Neural progenitor cell (in vitro differentiated cells): ENCODE results near the gene LCE1E. TPM values are rescaled to one million over a fixed set of nuclear protein-coding genes. Genes with fewer than 3 reads are reported as not detected.

Source experiments
- DNase-seq: peaks from one replicate; pipeline ENCODE4 v3.0.0-alpha.2; 2016; ENCODE audit warnings: low spot score
- H2AFZ ChIP-seq: fragments of 200-600 bp; sonication (generic); replicated peaks from 2 replicates; pipeline ENCODE4 v1.6.1; 2016; ENCODE audit warnings: antibody characterized with exemption
- H3F3A ChIP-seq: fragments of 200-600 bp; sonication (generic); 2 replicates; pipeline ENCODE4 v1.6.1; 2016; ENCODE audit warnings: antibody characterized with exemption, low read depth
- H3K27ac ChIP-seq: fragments of 200-600 bp; sonication (generic); 2 replicates; pipeline ENCODE4 v1.5.1; 2016; ENCODE audit warnings: mild to moderate bottlenecking
- H3K27me3 ChIP-seq: fragments of 200-600 bp; sonication (generic); 2 replicates; pipeline ENCODE4 v1.6.1; 2016; ENCODE audit warnings: mild to moderate bottlenecking, moderate library complexity
- H3K36me3 ChIP-seq: fragments of 200-600 bp; sonication (generic); 2 replicates; pipeline ENCODE4 v1.5.1; 2016
- H3K4me1 ChIP-seq: fragments of 200-600 bp; sonication (generic); 2 replicates; pipeline ENCODE4 v1.6.1; 2016; ENCODE audit warnings: mixed run types
- H3K4me2 ChIP-seq: fragments of 200-600 bp; sonication (generic); 2 replicates; pipeline ENCODE4 v1.6.1; 2016
- H3K4me3 ChIP-seq: fragments of 200-600 bp; sonication (generic); 2 replicates; pipeline ENCODE4 v1.5.1; 2016
- H3K79me2 ChIP-seq: fragments of 200-600 bp; sonication (generic); 2 replicates; pipeline ENCODE4 v1.6.1; 2016; ENCODE audit warnings: low read depth
- H3K9ac ChIP-seq: fragments of 200-600 bp; sonication (generic); 2 replicates; pipeline ENCODE4 v1.6.1; 2016
- H3K9me3 ChIP-seq: fragments of 200-600 bp; sonication (generic); 2 replicates; pipeline ENCODE4 v1.5.1; 2016; ENCODE audit warnings: low read depth
- H4K20me1 ChIP-seq: fragments of 200-600 bp; sonication (generic); 2 replicates; pipeline ENCODE4 v1.6.1; 2016; ENCODE audit warnings: low read depth
- H3K27ac Mint-ChIP-seq: 3 replicates; pipeline ENCODE4 v1.8.0; 2021; ENCODE audit warnings: mixed read lengths
- H3K27me3 Mint-ChIP-seq: 2 replicates; pipeline ENCODE4 v1.8.0; 2022; ENCODE audit warnings: low read depth, mild to moderate bottlenecking, inconsistent platforms, moderate library complexity, mixed read lengths; ENCODE audit not compliant: insufficient read depth
- H3K36me3 Mint-ChIP-seq: 3 replicates; pipeline ENCODE4 v1.8.0; 2021; ENCODE audit warnings: mixed read lengths
- H3K4me1 Mint-ChIP-seq: 3 replicates; pipeline ENCODE4 v1.8.0; 2021; ENCODE audit warnings: mixed read lengths
- H3K4me3 Mint-ChIP-seq: 3 replicates; pipeline ENCODE4 v1.8.0; 2021; ENCODE audit warnings: mild to moderate bottlenecking, moderate library complexity, mixed read lengths
- H3K9me3 Mint-ChIP-seq: 3 replicates; pipeline ENCODE4 v1.8.0; 2020; ENCODE audit warnings: mixed read lengths
- CTCF ChIP-seq: fragments of 200-600 bp; sonication (generic); IDR thresholded peaks from 2 replicates; pipeline ENCODE4 v1.5.1; 2017; ENCODE audit warnings: antibody characterized with exemption, mild to moderate bottlenecking
- EZH2 ChIP-seq: fragments of 200-600 bp; sonication (generic); IDR thresholded peaks from 2 replicates; pipeline ENCODE4 v1.6.1; 2017; ENCODE audit warnings: antibody characterized with exemption, mild to moderate bottlenecking, moderate library complexity
- EZH2phosphoT487 ChIP-seq: fragments of 200-600 bp; sonication (generic); IDR thresholded peaks from 2 replicates; pipeline ENCODE4 v1.6.1; 2017; ENCODE audit warnings: antibody characterized with exemption
- total RNA-seq: library from RNA; depleted of rRNA; stranded (reverse); fragments of >200 nt; gene quantifications from 2 replicates; pipeline ENCODE4 v1.2.3, GENCODE V29; 2015; ENCODE audit warnings: low replicate concordance

LCE1E gene
- total RNA-seq, 1 donor from 2014 or later: not detected

DNA sequence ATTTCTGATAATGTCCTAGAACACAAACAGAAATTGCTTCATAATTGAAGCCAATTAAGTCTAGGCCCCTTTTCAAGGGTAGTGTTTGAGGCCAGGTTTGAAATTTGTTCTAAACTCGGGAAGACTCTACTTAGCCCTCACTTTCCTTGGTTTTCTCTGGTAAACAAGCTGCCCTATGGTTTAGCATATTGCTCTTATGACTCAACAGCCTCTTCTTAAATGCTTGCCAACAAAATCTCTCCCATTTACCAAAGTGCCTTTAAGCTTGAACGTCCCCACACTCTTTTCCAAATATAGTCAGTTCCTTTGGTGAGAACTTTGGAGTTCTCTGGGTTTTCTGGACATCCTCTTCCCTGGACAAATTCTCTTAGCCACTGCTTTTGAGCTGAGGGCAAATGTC is 50.8 kb downstream of the LCE1E start:
- no peak overlapping the region for H3K4me3 ChIP-seq
- no peaks in the 10 kb centered on the region for H3K9me3 ChIP-seq
- TF ChIP-seq EZH2 (no peak), EZH2phosphoT487 (no peak), CTCF (no peak)
- no peak overlapping the region for H3K4me3 Mint-ChIP-seq
- no peak overlapping the region for H3K27ac ChIP-seq
- H3K4me2 ChIP-seq: no peak overlapping the region
- no peak overlapping the region for H2AFZ ChIP-seq
- H3F3A ChIP-seq: no peaks in the 10 kb centered on the region
- H4K20me1 ChIP-seq: no peaks in the 10 kb centered on the region
- no peaks in the 10 kb centered on the region for H3K27me3 ChIP-seq
- peaks cover 6% of the 10 kb centered on the region for H3K9me3 Mint-ChIP-seq
- no peak overlapping the region for H3K27ac Mint-ChIP-seq
- no peaks in the 10 kb centered on the region for H3K36me3 Mint-ChIP-seq
- H3K4me1 ChIP-seq: no peaks in the 10 kb centered on the region
- H3K27me3 Mint-ChIP-seq: no peaks in the 10 kb centered on the region
- H3K9ac ChIP-seq: no peak overlapping the region
- no peak for DNase-seq
- H3K79me2 ChIP-seq: no peaks in the 10 kb centered on the region
- no peaks in the 10 kb centered on the region for H3K4me1 Mint-ChIP-seq
- H3K36me3 ChIP-seq: no peaks in the 10 kb centered on the region

Other genes starting within 250 kb of the LCE1E start
- gene LCE3E, start 219.5 kb upstream of the LCE1E start, total RNA-seq: not detected in 2 replicates
- not detected in 2 replicates for gene LCE3D, start 205.7 kb upstream of the LCE1E start, total RNA-seq
- gene LCE3C, start 186.0 kb upstream of the LCE1E start, total RNA-seq: not detected in 2 replicates
- gene LCE3B, start 172.4 kb upstream of the LCE1E start, total RNA-seq: not detected in 2 replicates
- not detected in 2 replicates for gene LCE3A, start 163.2 kb upstream of the LCE1E start, total RNA-seq
- not detected in 2 replicates for gene LCE2D, start 122.9 kb upstream of the LCE1E start, total RNA-seq
- gene LCE2C, start 111.0 kb upstream of the LCE1E start, total RNA-seq: not detected in 2 replicates
- gene LCE2B, start 100.1 kb upstream of the LCE1E start, total RNA-seq: not detected in 2 replicates
- gene LCE2A, start 87.9 kb upstream of the LCE1E start, total RNA-seq: not detected in 2 replicates
- gene LCE4A, start 78.1 kb upstream of the LCE1E start, total RNA-seq: not detected in 2 replicates
- gene KPRP, start 28.2 kb upstream of the LCE1E start, total RNA-seq: not detected in 2 replicates
- gene LCE1F, start 11.1 kb upstream of the LCE1E start, total RNA-seq: not detected in 2 replicates
- gene LCE1D, start 10.5 kb downstream of the LCE1E start, total RNA-seq: not detected in 2 replicates
- gene LCE1C, start 20.4 kb downstream of the LCE1E start, total RNA-seq: not detected in 2 replicates
- gene LCE1B, start 25.7 kb downstream of the LCE1E start, total RNA-seq: not detected in 2 replicates
- gene LCE1A, start 41.2 kb downstream of the LCE1E start, total RNA-seq: not detected in 2 replicates
- gene LCE6A, start 56.6 kb downstream of the LCE1E start, total RNA-seq: not detected in 2 replicates
- gene LCE7A, start 73.7 kb downstream of the LCE1E start, total RNA-seq: not detected in 2 replicates
- not detected in 2 replicates for gene SMCP, start 92.1 kb downstream of the LCE1E start, total RNA-seq
- gene IVL, start 122.3 kb downstream of the LCE1E start, total RNA-seq: not detected in 2 replicates
- gene SPRR5, start 160.9 kb downstream of the LCE1E start, total RNA-seq: not detected in 2 replicates
- not detected in 2 replicates for gene SPRR4, start 184.4 kb downstream of the LCE1E start, total RNA-seq
- not detected in 2 replicates for gene SPRR1A, start 197.8 kb downstream of the LCE1E start, total RNA-seq
- not detected in 2 replicates for gene SPRR3, start 215.5 kb downstream of the LCE1E start, total RNA-seq
- not detected in 2 replicates for gene SPRR1B, start 244.9 kb downstream of the LCE1E start, total RNA-seq